IPS-18a (cell line): ENCODE results near the gene CCL13.

Source experiments
- H3K27ac ChIP-seq: one replicate; pipeline ENCODE4 v1.5.1; 2013; ENCODE audit warnings: low read length
- H3K27me3 ChIP-seq: one replicate; pipeline ENCODE4 v1.6.1; 2013; ENCODE audit warnings: mild to moderate bottlenecking, low read length; ENCODE audit not compliant: control insufficient read depth, insufficient read depth
- H3K36me3 ChIP-seq: one replicate; pipeline ENCODE4 v1.6.1; 2013; ENCODE audit warnings: low read depth, low read length; ENCODE audit not compliant: control insufficient read depth
- H3K4me1 ChIP-seq: one replicate; pipeline ENCODE4 v1.6.1; 2013; ENCODE audit warnings: low read depth, low read length; ENCODE audit not compliant: control insufficient read depth
- H3K4me3 ChIP-seq: one replicate; pipeline ENCODE4 v1.5.1; 2013; ENCODE audit warnings: low read length
- H3K9ac ChIP-seq: one replicate; pipeline ENCODE4 v1.6.1; 2013; ENCODE audit warnings: mild to moderate bottlenecking, low read length, moderate library complexity
- H3K9me3 ChIP-seq: one replicate; pipeline ENCODE4 v1.6.1; 2013; ENCODE audit warnings: low read depth, low read length; ENCODE audit not compliant: control insufficient read depth

The CCL13 gene

DNA sequence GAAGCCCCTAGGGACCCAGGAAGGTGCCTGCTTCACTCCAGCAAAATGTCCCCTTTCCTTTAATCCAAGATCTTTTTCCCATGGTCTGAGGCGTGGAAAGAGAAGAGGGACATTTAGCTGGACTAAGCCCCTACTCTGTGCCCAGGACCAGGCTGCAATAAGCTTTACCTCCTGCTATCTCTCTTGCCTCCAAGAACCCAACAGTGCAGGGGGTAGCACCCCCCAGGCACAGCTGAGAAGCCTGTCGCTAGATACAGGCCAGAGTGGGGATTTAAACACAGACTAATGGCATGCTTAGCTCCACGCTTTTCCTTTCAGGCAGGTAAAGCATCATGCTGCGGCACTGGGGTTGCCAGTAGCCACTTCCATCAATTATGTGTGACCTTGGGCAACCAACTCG, 31.3 kb downstream of the CCL13 start:
- H3K9ac ChIP-seq = no peak overlapping the region

DNA sequence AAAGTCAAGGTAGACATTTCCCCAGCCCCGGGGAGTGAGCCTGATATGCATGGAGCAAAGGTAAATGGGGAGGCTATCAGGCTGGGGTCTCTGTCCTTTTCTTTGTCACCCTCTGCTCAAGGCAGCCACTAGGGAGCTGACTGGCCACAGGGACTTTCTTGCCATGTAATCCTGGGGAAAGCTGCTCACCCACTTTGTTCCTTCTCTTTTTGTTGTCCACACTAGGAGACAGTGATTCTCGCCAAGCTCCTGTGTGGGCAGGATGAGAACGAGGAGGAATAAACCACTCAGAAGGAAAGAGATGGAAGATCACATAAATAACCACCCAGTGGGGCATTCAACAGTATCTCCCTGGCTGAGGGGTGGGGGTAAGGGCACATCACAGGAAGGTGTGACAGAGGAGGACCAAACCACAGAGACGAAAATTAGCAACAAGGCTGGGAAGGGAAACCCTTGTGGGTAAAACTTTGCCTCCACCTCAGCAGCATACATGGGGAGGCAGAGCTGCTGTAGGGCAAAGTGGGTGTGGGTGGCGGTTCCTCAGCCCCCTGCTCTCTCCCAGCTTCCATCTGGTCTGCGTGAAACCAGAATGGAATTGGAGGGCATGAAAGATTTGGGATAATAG, 33.0 kb downstream of the CCL13 start:
- Histone ChIP-seq H3K9ac (no peak overlapping the region), H3K4me1 (no peaks in the 10 kb centered on the region), H3K4me3 (no peak overlapping the region), H3K36me3 (no peaks in the 10 kb centered on the region), H3K27me3 (no peaks in the 10 kb centered on the region), H3K9me3 (no peaks in the 10 kb centered on the region), H3K27ac (no peak overlapping the region)

More for the DNA sequence above, 31.3 kb downstream of the CCL13 start:
- Histone ChIP-seq H3K27ac (no peak overlapping the region), H3K27me3 (no peaks in the 10 kb centered on the region), H3K9me3 (no peaks in the 10 kb centered on the region), H3K4me1 (no peaks in the 10 kb centered on the region), H3K4me3 (no peak overlapping the region), H3K36me3 (no peaks in the 10 kb centered on the region)

DNA sequence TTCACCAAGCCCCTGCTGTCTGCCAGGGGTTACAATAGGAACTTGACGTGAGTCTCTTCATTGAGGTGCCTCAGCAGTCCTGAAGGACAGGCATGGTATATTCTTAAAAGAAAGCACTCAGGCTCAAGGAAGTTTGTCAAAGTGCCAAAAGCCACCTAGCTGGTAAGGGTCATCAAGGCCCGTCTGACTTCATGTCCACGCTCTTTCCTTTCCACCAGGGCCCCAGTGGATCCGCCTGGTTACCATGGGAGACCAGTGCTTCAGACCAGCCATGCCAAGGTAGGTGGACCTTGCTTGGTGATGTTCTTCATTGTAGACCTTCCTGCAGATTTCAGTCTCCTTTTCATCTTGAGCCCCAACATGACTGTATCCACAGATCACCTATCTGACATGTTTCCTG, 34.4 kb downstream of the CCL13 start:
- Histone ChIP-seq H3K4me3 (no peak overlapping the region), H3K36me3 (no peaks in the 10 kb centered on the region), H3K27ac (no peak overlapping the region), H3K9ac (no peak overlapping the region), H3K27me3 (no peaks in the 10 kb centered on the region), H3K9me3 (no peaks in the 10 kb centered on the region), H3K4me1 (no peaks in the 10 kb centered on the region)

DNA sequence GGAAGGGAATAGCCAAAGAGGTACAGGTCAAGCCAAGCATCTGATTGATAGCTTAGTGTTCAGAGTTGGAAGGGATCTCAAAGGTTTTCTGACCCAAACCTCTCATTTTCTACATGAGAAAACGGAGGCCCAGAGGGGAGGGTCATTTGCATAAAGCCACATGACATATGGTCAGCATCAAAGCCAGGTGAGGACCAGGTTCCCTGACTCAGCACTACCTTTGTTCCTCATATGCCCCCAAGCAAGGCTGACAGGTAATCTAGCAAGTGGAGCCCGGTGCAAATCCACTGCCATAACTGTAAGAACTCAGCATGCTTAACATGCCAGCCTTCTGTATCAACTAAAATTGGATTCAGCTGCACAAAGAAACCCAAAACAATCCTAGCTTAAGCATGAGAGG, 35.0 kb downstream of the CCL13 start:
- Histone ChIP-seq H3K27ac (no peak overlapping the region), H3K4me3 (no peak overlapping the region), H3K9ac (no peak overlapping the region), H3K4me1 (no peaks in the 10 kb centered on the region), H3K9me3 (no peaks in the 10 kb centered on the region), H3K36me3 (no peaks in the 10 kb centered on the region), H3K27me3 (no peaks in the 10 kb centered on the region)

DNA sequence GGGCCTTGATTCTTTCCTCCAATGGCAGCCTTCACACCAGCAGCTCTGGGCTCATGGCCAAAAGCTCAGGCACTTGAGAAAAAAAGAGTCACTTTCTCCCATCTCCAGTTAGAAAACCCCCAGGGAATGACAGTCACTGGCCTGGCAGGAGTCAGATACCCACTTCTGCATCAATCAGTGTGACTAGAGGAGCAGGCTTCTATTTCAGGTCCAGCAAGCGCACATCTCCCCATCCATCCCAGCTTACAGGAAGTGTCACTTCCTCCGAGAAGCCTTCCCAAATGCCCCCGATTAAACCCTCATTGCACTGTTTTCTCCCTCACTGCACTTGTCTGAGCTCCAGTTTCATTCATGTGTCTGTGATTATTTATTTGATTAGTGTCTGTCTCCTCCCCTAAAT, 37.1 kb downstream of the CCL13 start:
- H3K27ac ChIP-seq = no peak overlapping the region
- no peak overlapping the region for H3K9ac ChIP-seq
- no peaks in the 10 kb centered on the region for H3K9me3 ChIP-seq
- H3K4me3 ChIP-seq = no peak overlapping the region
- H3K4me1 ChIP-seq = peaks cover 5% of the 10 kb centered on the region
- no peaks in the 10 kb centered on the region for H3K36me3 ChIP-seq
- no peaks in the 10 kb centered on the region for H3K27me3 ChIP-seq

DNA sequence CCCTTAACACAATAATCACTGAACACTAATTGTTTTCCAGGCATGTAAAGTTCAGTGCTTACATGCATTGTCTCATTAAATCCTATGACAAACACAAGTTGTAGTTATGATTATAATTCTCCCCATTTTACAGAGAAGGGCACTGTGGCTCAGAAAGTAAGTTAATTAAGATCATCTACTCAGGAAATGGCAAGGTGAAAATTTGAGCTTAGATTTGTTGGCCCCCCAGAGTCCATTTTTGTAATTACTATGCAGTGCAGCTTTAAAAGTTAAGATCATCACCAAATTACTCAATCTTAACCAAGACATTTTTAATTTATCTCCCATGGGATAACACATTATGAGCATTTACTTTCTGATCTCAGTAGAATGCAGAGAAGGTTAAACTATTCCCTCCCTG, 41.0 kb downstream of the CCL13 start:
- no peaks in the 10 kb centered on the region for H3K36me3 ChIP-seq
- no peak overlapping the region for H3K9ac ChIP-seq
- H3K27me3 ChIP-seq = no peaks in the 10 kb centered on the region

DNA sequence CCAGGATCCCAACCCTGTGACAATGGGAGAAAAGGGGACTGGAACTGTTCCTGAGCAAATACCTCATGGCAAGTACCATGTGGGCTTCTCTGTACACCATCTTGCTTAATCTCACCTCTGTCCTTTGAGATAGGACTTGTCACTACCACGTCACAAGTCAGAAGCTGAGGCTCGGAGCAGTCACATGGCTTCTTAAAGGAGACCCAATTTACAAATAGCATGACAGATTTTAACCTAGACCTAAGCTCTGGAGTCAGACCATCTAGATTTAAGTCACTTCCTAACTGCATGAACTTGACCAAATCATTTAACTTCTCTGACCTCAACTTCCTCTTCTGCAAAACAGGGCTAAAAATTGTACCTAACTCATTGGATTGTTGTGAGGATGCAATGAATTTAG, 42.7 kb downstream of the CCL13 start:
- no peak overlapping the region for H3K4me3 ChIP-seq
- peaks cover 5% of the 10 kb centered on the region for H3K4me1 ChIP-seq
- no peak overlapping the region for H3K9ac ChIP-seq
- no peaks in the 10 kb centered on the region for H3K9me3 ChIP-seq
- H3K36me3 ChIP-seq = no peaks in the 10 kb centered on the region
- H3K27me3 ChIP-seq = no peaks in the 10 kb centered on the region
- H3K27ac ChIP-seq = no peak overlapping the region

More for the DNA sequence above, 41.0 kb downstream of the CCL13 start:
- Histone ChIP-seq H3K27ac (no peak overlapping the region), H3K4me3 (no peak overlapping the region), H3K4me1 (peaks cover 5% of the 10 kb centered on the region), H3K9me3 (no peaks in the 10 kb centered on the region)

DNA sequence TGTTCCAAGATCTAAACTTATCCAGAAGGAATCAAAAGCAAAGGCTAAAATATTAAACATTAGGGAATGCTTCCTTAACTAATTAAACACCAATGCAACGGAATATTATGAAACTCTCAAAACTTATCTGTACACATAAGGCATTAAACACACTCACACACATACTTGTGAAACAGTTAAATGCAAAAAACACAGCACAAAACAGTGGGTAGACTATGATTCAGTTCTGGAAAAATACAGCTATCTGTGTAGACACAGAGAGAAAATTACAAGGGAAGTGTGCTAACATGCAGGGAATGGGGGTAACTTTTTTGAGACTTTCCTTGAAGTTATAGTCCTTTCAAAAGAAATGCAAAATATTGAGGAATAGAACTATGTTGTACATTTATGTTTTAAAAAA, 43.4 kb downstream of the CCL13 start:
- no peak overlapping the region for H3K9ac ChIP-seq
- H3K9me3 ChIP-seq = no peaks in the 10 kb centered on the region
- no peaks in the 10 kb centered on the region for H3K36me3 ChIP-seq
- peaks cover 5% of the 10 kb centered on the region for H3K4me1 ChIP-seq
- H3K27ac ChIP-seq = no peak overlapping the region
- H3K4me3 ChIP-seq = no peak overlapping the region
- no peaks in the 10 kb centered on the region for H3K27me3 ChIP-seq

DNA sequence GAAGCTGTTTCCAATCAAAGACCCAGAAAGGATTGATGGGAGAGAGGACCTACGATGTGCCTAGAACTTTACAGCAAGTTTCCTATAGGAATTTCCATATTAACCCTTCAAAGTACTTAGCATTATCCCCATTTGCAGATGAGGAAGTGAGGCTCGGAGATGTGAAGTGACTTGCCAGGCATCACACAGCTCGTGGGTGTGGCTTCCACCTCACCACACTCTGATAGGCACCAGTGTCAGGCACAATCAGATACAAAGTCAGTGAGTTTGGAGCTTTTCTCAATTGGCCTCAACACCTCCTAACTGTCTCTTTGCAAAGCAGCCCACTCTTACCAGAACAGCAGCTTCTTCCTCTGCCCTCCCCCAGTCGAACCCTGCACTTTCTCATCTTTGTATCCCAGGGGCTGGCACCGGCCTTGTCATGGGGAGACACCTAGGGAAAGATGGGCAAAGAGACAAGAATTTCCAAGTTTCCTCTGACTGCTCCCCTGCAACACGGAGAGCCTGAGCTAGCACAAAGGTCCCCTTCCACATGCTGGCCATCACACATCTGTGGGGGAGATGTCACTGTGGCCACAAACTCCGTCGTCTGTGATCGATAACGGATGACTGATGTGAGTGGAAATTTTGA, 44.1 kb downstream of the CCL13 start:
- H3K4me1 ChIP-seq = peaks cover 5% of the 10 kb centered on the region

DNA sequence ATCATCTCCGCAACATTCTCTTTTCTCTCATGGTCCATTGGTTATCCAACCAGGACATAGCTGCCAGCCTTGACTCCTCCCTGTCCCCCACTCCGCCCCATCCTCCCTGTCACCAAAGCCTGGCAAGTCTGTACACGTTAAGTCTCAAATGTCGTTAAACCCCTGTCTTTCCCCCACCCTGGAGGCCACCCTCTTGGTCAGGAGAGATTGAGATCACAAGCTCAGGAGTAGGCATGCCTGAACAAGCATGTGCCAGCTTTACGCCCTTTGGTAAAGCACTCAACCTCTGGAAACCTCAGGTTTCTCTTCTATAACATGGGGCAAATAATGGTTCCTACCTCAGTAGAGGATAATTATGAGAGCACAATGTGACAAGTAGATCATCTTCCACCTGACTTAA, 44.9 kb downstream of the CCL13 start:
- no peaks in the 10 kb centered on the region for H3K27me3 ChIP-seq
- H3K4me3 ChIP-seq = no peak overlapping the region
- H3K9ac ChIP-seq = no peak overlapping the region
- H3K4me1 ChIP-seq = peaks cover 5% of the 10 kb centered on the region
- no peak overlapping the region for H3K27ac ChIP-seq
- H3K36me3 ChIP-seq = no peaks in the 10 kb centered on the region
- no peaks in the 10 kb centered on the region for H3K9me3 ChIP-seq

More for the DNA sequence above, 44.1 kb downstream of the CCL13 start:
- Histone ChIP-seq H3K9me3 (no peaks in the 10 kb centered on the region), H3K27ac (no peak overlapping the region), H3K36me3 (no peaks in the 10 kb centered on the region), H3K4me3 (no peak overlapping the region), H3K27me3 (no peaks in the 10 kb centered on the region), H3K9ac (no peak overlapping the region)

DNA sequence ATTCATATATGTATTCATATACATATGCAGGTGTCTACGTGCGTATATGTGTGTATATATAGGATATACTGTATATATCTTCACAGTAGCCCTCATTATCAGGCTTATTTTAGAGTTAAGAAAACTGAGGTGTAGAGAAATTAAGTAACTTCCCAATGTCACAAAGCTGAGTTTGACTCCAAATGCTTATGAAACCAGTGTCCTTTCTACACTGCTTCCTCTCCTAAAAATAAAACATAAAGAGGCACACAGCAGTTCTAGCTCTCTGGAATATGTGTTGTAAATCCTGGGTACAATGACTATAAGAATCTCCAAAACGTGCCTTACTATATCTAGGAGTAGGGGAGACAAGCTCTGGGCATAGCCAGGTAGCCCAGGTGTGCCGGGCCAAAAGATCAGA, 46.7 kb downstream of the CCL13 start:
- Histone ChIP-seq H3K9me3 (no peaks in the 10 kb centered on the region), H3K27ac (no peak overlapping the region), H3K4me3 (no peak overlapping the region), H3K4me1 (no peaks in the 10 kb centered on the region), H3K36me3 (no peaks in the 10 kb centered on the region), H3K27me3 (peaks cover 1% of the 10 kb centered on the region), H3K9ac (no peak overlapping the region)

DNA sequence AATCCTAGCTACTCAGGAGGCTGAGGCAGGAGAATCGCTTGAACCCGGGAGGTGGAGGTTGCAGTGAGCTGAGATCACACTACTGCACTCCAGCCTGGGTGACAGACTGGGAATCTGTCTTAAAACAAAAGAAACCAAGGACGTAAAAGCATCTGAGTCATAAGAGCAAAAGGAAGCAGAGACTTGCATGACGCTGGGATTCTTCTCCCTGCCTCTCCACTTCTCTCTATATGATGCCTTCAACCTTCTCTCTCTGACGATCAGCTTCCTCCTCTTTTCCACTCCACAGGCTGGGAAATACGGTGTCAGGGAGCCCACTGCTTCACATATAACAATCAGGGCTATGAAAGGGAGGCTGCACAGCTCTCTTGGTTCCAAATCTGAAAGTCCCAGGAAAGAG, 49.9 kb downstream of the CCL13 start:
- H3K27me3 ChIP-seq = peaks cover 11% of the 10 kb centered on the region
- no peak overlapping the region for H3K27ac ChIP-seq
- no peaks in the 10 kb centered on the region for H3K9me3 ChIP-seq
- H3K4me1 ChIP-seq = peaks cover 7% of the 10 kb centered on the region
- H3K4me3 ChIP-seq = no peak overlapping the region
- no peaks in the 10 kb centered on the region for H3K36me3 ChIP-seq
- no peak overlapping the region for H3K9ac ChIP-seq
